ENCODE data around the gene HNRNPA3.
"Not testable (repeated sequence)": the region's sequence is repeated elsewhere in the genome, so short reads cannot be mapped to it uniquely, and the experiment has no call there.

Gene HNRNPA3

GRCh38 chr2:177246000-177246399 is 33.4 kb downstream of the HNRNPA3 start:
- Histone ChIP-seq H3K9me2 (replicated peaks; ENCODE audit: control insufficient read depth, low read length) (no peaks in the 10 kb centered on the region), H3K9me3 (ENCODE audit: control insufficient read depth, insufficient read depth, low read length) (no peaks in the 10 kb centered on the region), H3K4me1 (ENCODE audit: control insufficient read depth, low read length) (peaks cover 27% of the 10 kb centered on the region), H3K36me3 (ENCODE audit: control insufficient read depth, low read length) (peaks cover 23% of the 10 kb centered on the region), H4K20me1 (ENCODE audit: control insufficient read depth, insufficient read depth, low read depth, low read length) (peaks cover 42% of the 10 kb centered on the region; the same call in 1 of the 2 replicates), H3K79me2 (ENCODE audit: control insufficient read depth, low read length) (peaks cover 99% of the 10 kb centered on the region), H3K27me3 (ENCODE audit: control insufficient read depth, low read length) (no peaks in the 10 kb centered on the region), H3K4me2 (ENCODE audit: low read length) (no peak overlapping the region), H3K27ac (ENCODE audit: low read depth, low read length) (no peak overlapping the region), H3K4me3 (ENCODE audit: low read length) (no peak overlapping the region), H3F3A (ENCODE audit: control insufficient read depth, insufficient read depth) (no peaks in the 10 kb centered on the region)
- TF ChIP-seq, protein P1, sequence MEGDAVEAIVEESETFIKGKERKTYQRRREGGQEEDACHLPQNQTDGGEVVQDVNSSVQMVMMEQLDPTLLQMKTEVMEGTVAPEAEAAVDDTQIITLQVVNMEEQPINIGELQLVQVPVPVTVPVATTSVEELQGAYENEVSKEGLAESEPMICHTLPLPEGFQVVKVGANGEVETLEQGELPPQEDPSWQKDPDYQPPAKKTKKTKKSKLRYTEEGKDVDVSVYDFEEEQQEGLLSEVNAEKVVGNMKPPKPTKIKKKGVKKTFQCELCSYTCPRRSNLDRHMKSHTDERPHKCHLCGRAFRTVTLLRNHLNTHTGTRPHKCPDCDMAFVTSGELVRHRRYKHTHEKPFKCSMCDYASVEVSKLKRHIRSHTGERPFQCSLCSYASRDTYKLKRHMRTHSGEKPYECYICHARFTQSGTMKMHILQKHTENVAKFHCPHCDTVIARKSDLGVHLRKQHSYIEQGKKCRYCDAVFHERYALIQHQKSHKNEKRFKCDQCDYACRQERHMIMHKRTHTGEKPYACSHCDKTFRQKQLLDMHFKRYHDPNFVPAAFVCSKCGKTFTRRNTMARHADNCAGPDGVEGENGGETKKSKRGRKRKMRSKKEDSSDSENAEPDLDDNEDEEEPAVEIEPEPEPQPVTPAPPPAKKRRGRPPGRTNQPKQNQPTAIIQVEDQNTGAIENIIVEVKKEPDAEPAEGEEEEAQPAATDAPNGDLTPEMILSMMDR (IDR thresholded peaks at IDR 0.05; ENCODE audit: low read depth, low read length, poor library complexity, severe bottlenecking): no peak
- no peak for TF ChIP-seq EZH2phosphoT487 (IDR thresholded peaks at IDR 0.05; ENCODE audit: borderline replicate concordance, low read length)

DNA sequence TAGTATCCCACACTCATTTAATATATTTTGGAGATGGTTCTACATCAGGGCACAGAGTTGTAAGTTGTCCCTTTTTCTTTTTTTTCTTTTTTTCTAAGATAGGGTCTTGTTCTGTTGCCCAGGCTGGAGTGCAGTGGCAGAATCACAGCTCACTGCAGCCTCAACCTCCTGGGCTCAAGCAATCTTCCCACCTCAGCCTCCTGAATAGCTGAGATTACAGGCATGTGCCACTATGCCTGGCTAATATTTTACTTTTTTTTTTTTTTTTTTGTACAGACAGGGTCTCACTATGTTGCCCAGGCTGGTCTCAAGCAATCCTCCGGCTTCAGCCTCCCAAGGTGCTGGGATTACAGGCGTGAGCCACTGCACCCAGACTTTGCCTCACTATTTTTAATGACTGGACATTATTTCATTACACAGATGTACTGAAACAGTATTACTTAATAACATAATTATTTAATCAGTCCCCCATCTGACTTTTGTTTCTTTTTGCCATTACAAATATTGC is 34.0 kb downstream of the HNRNPA3 start:
- not testable (repeated sequence) for H3K4me2 ChIP-seq (ENCODE audit: low read length); H3K27ac ChIP-seq (ENCODE audit: low read depth, low read length)

GRCh38 chr2:177247693-177248262 is 35.2 kb downstream of the HNRNPA3 start:
- Histone ChIP-seq H3K9me3 (ENCODE audit: control insufficient read depth, insufficient read depth, low read length) (no peaks in the 10 kb centered on the region), H3F3A (ENCODE audit: control insufficient read depth, insufficient read depth) (no peaks in the 10 kb centered on the region), H4K20me1 (ENCODE audit: control insufficient read depth, insufficient read depth, low read depth, low read length) (peaks cover 40% of the 10 kb centered on the region; the same call in 1 of the 2 replicates), H3K27ac (ENCODE audit: low read depth, low read length) (no peak overlapping the region), H3K4me1 (ENCODE audit: control insufficient read depth, low read length) (peaks cover 9% of the 10 kb centered on the region), H3K27me3 (ENCODE audit: control insufficient read depth, low read length) (no peaks in the 10 kb centered on the region), H3K4me2 (ENCODE audit: low read length) (no peak overlapping the region), H3K36me3 (ENCODE audit: control insufficient read depth, low read length) (peaks cover 33% of the 10 kb centered on the region), H3K9me2 (replicated peaks; ENCODE audit: control insufficient read depth, low read length) (no peaks in the 10 kb centered on the region), H3K79me2 (ENCODE audit: control insufficient read depth, low read length) (peaks cover 99% of the 10 kb centered on the region), H3K4me3 (ENCODE audit: low read length) (no peak overlapping the region)
- TF ChIP-seq, protein P1 (IDR thresholded peaks at IDR 0.05; ENCODE audit: low read depth, low read length, poor library complexity, severe bottlenecking): no peak
- no peak for TF ChIP-seq EZH2phosphoT487 (IDR thresholded peaks at IDR 0.05; ENCODE audit: borderline replicate concordance, low read length)

More for the DNA sequence above, 34.0 kb downstream of the HNRNPA3 start:
- not testable (repeated sequence) for H3K4me3 ChIP-seq (ENCODE audit: low read length); H3F3A ChIP-seq (ENCODE audit: control insufficient read depth, insufficient read depth); H3K27me3 ChIP-seq (ENCODE audit: control insufficient read depth, low read length); H3K9me2 ChIP-seq (replicated peaks; ENCODE audit: control insufficient read depth, low read length); H3K9me3 ChIP-seq (ENCODE audit: control insufficient read depth, insufficient read depth, low read length)
- Histone ChIP-seq H3K79me2 (ENCODE audit: control insufficient read depth, low read length) (peaks cover 99% of the 10 kb centered on the region), H3K36me3 (ENCODE audit: control insufficient read depth, low read length) (peaks cover 28% of the 10 kb centered on the region), H3K4me1 (ENCODE audit: control insufficient read depth, low read length) (peaks cover 21% of the 10 kb centered on the region), H4K20me1 (ENCODE audit: control insufficient read depth, insufficient read depth, low read depth, low read length) (peaks cover 43% of the 10 kb centered on the region; the same call in 1 of the 2 replicates)

GRCh38 chr2:177249038-177249437 is 36.4 kb downstream of the HNRNPA3 start:
- H3F3A ChIP-seq (ENCODE audit: control insufficient read depth, insufficient read depth): no peaks in the 10 kb centered on the region
- H3K4me1 ChIP-seq (ENCODE audit: control insufficient read depth, low read length): no peaks in the 10 kb centered on the region
- H3K4me3 ChIP-seq (ENCODE audit: low read length): no peak overlapping the region
- no peaks in the 10 kb centered on the region for H3K27me3 ChIP-seq (ENCODE audit: control insufficient read depth, low read length)
- H3K9me2 ChIP-seq (replicated peaks; ENCODE audit: control insufficient read depth, low read length): no peaks in the 10 kb centered on the region
- peaks cover 43% of the 10 kb centered on the region for H4K20me1 ChIP-seq (ENCODE audit: control insufficient read depth, insufficient read depth, low read depth, low read length)
- H3K4me2 ChIP-seq (ENCODE audit: low read length): no peak overlapping the region
- TF ChIP-seq EZH2phosphoT487 (IDR thresholded peaks at IDR 0.05; ENCODE audit: borderline replicate concordance, low read length): no peak
- TF ChIP-seq, protein P1 (IDR thresholded peaks at IDR 0.05; ENCODE audit: low read depth, low read length, poor library complexity, severe bottlenecking): no peak
- H3K9me3 ChIP-seq (ENCODE audit: control insufficient read depth, insufficient read depth, low read length): no peaks in the 10 kb centered on the region
- H3K27ac ChIP-seq (ENCODE audit: low read depth, low read length): no peak overlapping the region
- H3K79me2 ChIP-seq (ENCODE audit: control insufficient read depth, low read length): peaks cover 100% of the 10 kb centered on the region
- H3K36me3 ChIP-seq (ENCODE audit: control insufficient read depth, low read length): peaks cover 36% of the 10 kb centered on the region
